Large intestine (tissue), 3 donors: ENCODE data around the gene NAB1. TPM values are rescaled to one million over a fixed set of nuclear protein-coding genes. Genes with fewer than 3 reads are reported as not detected.

Experiments used
- DNase-seq, 2 donors: peaks; one replicate each; pipeline versions ENCODE4 v3.0.0 to v3.0.0-alpha.2; 2013
- H3K27ac ChIP-seq: one replicate; pipeline ENCODE4 v1.5.1; 2013; ENCODE audit warnings: low read length
- H3K27me3 ChIP-seq: 2 replicates; pipeline ENCODE4 v1.6.1; 2013; ENCODE audit warnings: low read length; ENCODE audit not compliant: control insufficient read depth, insufficient read depth
- H3K36me3 ChIP-seq: 2 replicates; pipeline ENCODE4 v1.6.1; 2013; ENCODE audit warnings: low read length; ENCODE audit not compliant: control insufficient read depth, insufficient read depth
- H3K4me1 ChIP-seq: one replicate; pipeline ENCODE4 v1.6.1; 2013; ENCODE audit warnings: low read length; ENCODE audit not compliant: control insufficient read depth, insufficient read depth
- H3K4me3 ChIP-seq: one replicate; pipeline ENCODE4 v1.5.1; 2013; ENCODE audit warnings: low read length
- H3K9me3 ChIP-seq: one replicate; pipeline ENCODE4 v1.6.1; 2013; ENCODE audit warnings: mild to moderate bottlenecking, low read depth, low read length, moderate library complexity; ENCODE audit not compliant: control insufficient read depth
- WGBS: methylation state at CpG from one replicate; pipeline ENCODE4 v1.1.5; 2013; ENCODE audit warnings: low lambda C conversion rate; ENCODE audit not compliant: insufficient coverage; 5-methylcytosine and 5-hydroxymethylcytosine counted together
- polyA plus RNA-seq: library from polyadenylated mRNA; unstranded; fragments of 120-200 nt; gene quantifications from one replicate; pipeline ENCODE4 v1.2.1, GENCODE V29; 2013

The NAB1 gene
- polyA plus RNA-seq, 1 donor = 48.3 TPM

- Histone ChIP-seq H3K4me3 (no peak overlapping the region), H3K9me3 (no peaks in the 10 kb centered on the region), H3K4me1 (no peaks in the 10 kb centered on the region), H3K36me3 (no peaks in the 10 kb centered on the region), H3K27me3 (no peaks in the 10 kb centered on the region), H3K27ac (no peak overlapping the region)
- DNase-seq = no peak
These were observed 64.6 kb downstream of the NAB1 start for GRCh38 chr2:190713471-190713870.

- WGBS = no CpG with 5 or more reads among the region's 5 CpGs
- H3K4me3 ChIP-seq = no peak overlapping the region
- H3K27me3 ChIP-seq = no peaks in the 10 kb centered on the region
- no peak overlapping the region for H3K27ac ChIP-seq
- H3K36me3 ChIP-seq = no peaks in the 10 kb centered on the region
- no peaks in the 10 kb centered on the region for H3K9me3 ChIP-seq
- DNase-seq = no peak
- H3K4me1 ChIP-seq = no peaks in the 10 kb centered on the region
These were observed 66.1 kb downstream of the NAB1 start for GRCh38 chr2:190714958-190715357.

GRCh38 chr2:190716176-190716807 lies 67.4 kb downstream of the NAB1 start:
- no peaks in the 10 kb centered on the region for H3K4me1 ChIP-seq
- DNase-seq = no peak

GRCh38 chr2:190717306-190717705 lies 68.4 kb downstream of the NAB1 start:
- no CpG with 5 or more reads among the region's 3 CpGs for WGBS
- H3K4me3 ChIP-seq = no peak overlapping the region
- H3K27me3 ChIP-seq = no peaks in the 10 kb centered on the region
- no peaks in the 10 kb centered on the region for H3K9me3 ChIP-seq
- H3K27ac ChIP-seq = no peak overlapping the region
- no peak for DNase-seq
- H3K4me1 ChIP-seq = no peaks in the 10 kb centered on the region
- no peaks in the 10 kb centered on the region for H3K36me3 ChIP-seq

More at GRCh38 chr2:190716176-190716807, 67.4 kb downstream of the NAB1 start:
- Histone ChIP-seq H3K27me3 (no peaks in the 10 kb centered on the region), H3K9me3 (no peaks in the 10 kb centered on the region), H3K36me3 (no peaks in the 10 kb centered on the region), H3K27ac (no peak overlapping the region), H3K4me3 (no peak overlapping the region)
- WGBS = no CpG with 5 or more reads among the region's 1 CpG

GRCh38 chr2:190717764-190718651 lies 69.1 kb downstream of the NAB1 start:
- H3K27me3 ChIP-seq = no peaks in the 10 kb centered on the region
- no peaks in the 10 kb centered on the region for H3K9me3 ChIP-seq
- H3K36me3 ChIP-seq = no peaks in the 10 kb centered on the region
- no CpG with 5 or more reads among the region's 15 CpGs for WGBS
- H3K4me1 ChIP-seq = no peaks in the 10 kb centered on the region
- no peak for DNase-seq
- no peak overlapping the region for H3K27ac ChIP-seq
- H3K4me3 ChIP-seq = no peak overlapping the region

- H3K27ac ChIP-seq = no peak overlapping the region
- H3K4me3 ChIP-seq = no peak overlapping the region
- no peaks in the 10 kb centered on the region for H3K36me3 ChIP-seq
- DNase-seq = peak; percentile 42 to 62
- H3K27me3 ChIP-seq = no peaks in the 10 kb centered on the region
- WGBS = 42% methylated on average over 4 of the region's 7 CpGs
- no peaks in the 10 kb centered on the region for H3K9me3 ChIP-seq
- H3K4me1 ChIP-seq = no peaks in the 10 kb centered on the region
These were observed 70.0 kb downstream of the NAB1 start for GRCh38 chr2:190718652-190719526.

- no CpG with 5 or more reads among the region's 6 CpGs for WGBS
- Histone ChIP-seq H3K4me1 (no peaks in the 10 kb centered on the region), H3K4me3 (no peak overlapping the region), H3K27ac (no peak overlapping the region), H3K9me3 (no peaks in the 10 kb centered on the region), H3K36me3 (no peaks in the 10 kb centered on the region), H3K27me3 (no peaks in the 10 kb centered on the region)
- DNase-seq = peak in 1 of 2 donors; percentile 9
These were observed 71.4 kb downstream of the NAB1 start for GRCh38 chr2:190720276-190720675.

- Histone ChIP-seq H3K9me3 (no peaks in the 10 kb centered on the region), H3K4me3 (no peak overlapping the region), H3K36me3 (no peaks in the 10 kb centered on the region), H3K27me3 (no peaks in the 10 kb centered on the region), H3K4me1 (no peaks in the 10 kb centered on the region), H3K27ac (no peak overlapping the region)
- WGBS = no CpG with 5 or more reads among the region's 1 CpG
- DNase-seq = no peak
These were observed 71.8 kb downstream of the NAB1 start for GRCh38 chr2:190720691-190721090.

- no peak overlapping the region for H3K4me3 ChIP-seq
- H3K9me3 ChIP-seq = no peaks in the 10 kb centered on the region
- WGBS = no CpG with 5 or more reads among the region's 4 CpGs
- DNase-seq = no peak
- no peaks in the 10 kb centered on the region for H3K36me3 ChIP-seq
- H3K27ac ChIP-seq = no peak overlapping the region
- H3K27me3 ChIP-seq = no peaks in the 10 kb centered on the region
- H3K4me1 ChIP-seq = no peaks in the 10 kb centered on the region
These were observed 73.3 kb downstream of the NAB1 start for GRCh38 chr2:190722061-190722759.

- Histone ChIP-seq H3K27me3 (no peaks in the 10 kb centered on the region), H3K9me3 (no peaks in the 10 kb centered on the region), H3K4me3 (no peak overlapping the region), H3K27ac (no peak overlapping the region), H3K36me3 (no peaks in the 10 kb centered on the region), H3K4me1 (no peaks in the 10 kb centered on the region)
- DNase-seq = no peak
- no CpG with 5 or more reads among the region's 6 CpGs for WGBS
These were observed 74.0 kb downstream of the NAB1 start for GRCh38 chr2:190722835-190723234.
